BLaER1 (cell line): ENCODE data around the gene WDR93.

Source experiments
- H3K27ac ChIP-seq: shearing (Covaris generic); formaldehyde crosslinking; 2 replicates; pipeline ENCODE4 v1.8.1; 2022
- H3K27me3 ChIP-seq: shearing (Covaris generic); formaldehyde crosslinking; 2 replicates; pipeline ENCODE4 v1.8.1; 2022
- H3K36me3 ChIP-seq: shearing (Covaris generic); formaldehyde crosslinking; 2 replicates; pipeline ENCODE4 v1.8.1; 2022
- H3K4me1 ChIP-seq: shearing (Covaris generic); formaldehyde crosslinking; 2 replicates; pipeline ENCODE4 v1.8.1; 2022
- H3K4me2 ChIP-seq: shearing (Covaris generic); formaldehyde crosslinking; 2 replicates; pipeline ENCODE4 v1.8.1; 2022
- H3K4me3 ChIP-seq: shearing (Covaris generic); formaldehyde crosslinking; 2 replicates; pipeline ENCODE4 v1.8.1; 2022
- H3K9ac ChIP-seq: shearing (Covaris generic); formaldehyde crosslinking; 2 replicates; pipeline ENCODE4 v1.8.1; 2022
- H3K9me3 ChIP-seq: shearing (Covaris generic); formaldehyde crosslinking; 2 replicates; pipeline ENCODE4 v1.8.1; 2022
- H4K20me1 ChIP-seq: shearing (Covaris generic); formaldehyde crosslinking; 2 replicates; pipeline ENCODE4 v1.8.1; 2022
- Cebpa-rat ChIP-seq: shearing (Covaris generic); IDR thresholded peaks from 2 replicates; pipeline ENCODE4 v1.8.1; 2022

The WDR93 gene

GRCh38 chr15:89745768-89746167, 55.2 kb downstream of the WDR93 start:
- Histone ChIP-seq H3K9ac (no peak overlapping the region), H3K27ac (no peak overlapping the region), H3K36me3 (no peaks in the 10 kb centered on the region), H3K9me3 (no peaks in the 10 kb centered on the region), H3K4me1 (peaks cover 35% of the 10 kb centered on the region), H4K20me1 (peaks cover 22% of the 10 kb centered on the region; the same call in 1 of the 2 replicates), H3K4me3 (no peak overlapping the region), H3K27me3 (peaks cover 27% of the 10 kb centered on the region), H3K4me2 (peak overlapping the region; percentile 80)
- no peak for TF ChIP-seq Cebpa-rat

- Histone ChIP-seq H3K4me1 (peaks cover 38% of the 10 kb centered on the region), H3K9me3 (no peaks in the 10 kb centered on the region), H3K4me3 (no peak overlapping the region), H3K4me2 (peak overlapping the region; percentile 80), H4K20me1 (peaks cover 22% of the 10 kb centered on the region; the same call in 1 of the 2 replicates), H3K36me3 (no peaks in the 10 kb centered on the region), H3K9ac (no peak overlapping the region), H3K27me3 (peaks cover 27% of the 10 kb centered on the region), H3K27ac (no peak overlapping the region)
- no peak for TF ChIP-seq Cebpa-rat
These were observed 55.8 kb downstream of the WDR93 start for GRCh38 chr15:89746386-89746780.

GRCh38 chr15:89747708-89748682, 57.4 kb downstream of the WDR93 start:
- H3K27ac ChIP-seq: no peak overlapping the region
- H3K36me3 ChIP-seq: no peaks in the 10 kb centered on the region
- no peak overlapping the region for H3K9ac ChIP-seq
- peaks cover 41% of the 10 kb centered on the region for H3K4me1 ChIP-seq
- H3K4me2 ChIP-seq: peak overlapping the region; percentile 80
- peak; percentile 39; the same call in 1 of the 2 replicates for TF ChIP-seq Cebpa-rat
- peaks cover 22% of the 10 kb centered on the region; the same call in 1 of the 2 replicates for H4K20me1 ChIP-seq
- peaks cover 27% of the 10 kb centered on the region for H3K27me3 ChIP-seq
- no peaks in the 10 kb centered on the region for H3K9me3 ChIP-seq
- H3K4me3 ChIP-seq: no peak overlapping the region

- no peak for TF ChIP-seq Cebpa-rat
- Histone ChIP-seq H3K4me3 (no peak overlapping the region), H3K4me1 (peaks cover 41% of the 10 kb centered on the region), H3K9ac (no peak overlapping the region), H3K9me3 (no peaks in the 10 kb centered on the region), H3K27ac (no peak overlapping the region), H4K20me1 (peaks cover 22% of the 10 kb centered on the region; the same call in 1 of the 2 replicates), H3K36me3 (no peaks in the 10 kb centered on the region), H3K4me2 (peak overlapping the region; percentile 97; the same call in 1 of the 2 replicates), H3K27me3 (peaks cover 27% of the 10 kb centered on the region)
These were observed 58.4 kb downstream of the WDR93 start for GRCh38 chr15:89749054-89749453.

GRCh38 chr15:89749526-89749925, 58.9 kb downstream of the WDR93 start:
- peaks cover 27% of the 10 kb centered on the region for H3K27me3 ChIP-seq
- peak overlapping the region; percentile 97 for H3K4me2 ChIP-seq
- H4K20me1 ChIP-seq: peaks cover 22% of the 10 kb centered on the region; the same call in 1 of the 2 replicates
- H3K36me3 ChIP-seq: no peaks in the 10 kb centered on the region
- H3K27ac ChIP-seq: no peak overlapping the region
- H3K4me3 ChIP-seq: peak overlapping the region; percentile 78; the same call in 1 of the 2 replicates
- peaks cover 41% of the 10 kb centered on the region for H3K4me1 ChIP-seq
- no peak overlapping the region; the same call in 1 of the 2 replicates for H3K9ac ChIP-seq
- no peaks in the 10 kb centered on the region for H3K9me3 ChIP-seq
- no peak for TF ChIP-seq Cebpa-rat

- Histone ChIP-seq H3K27me3 (peaks cover 27% of the 10 kb centered on the region), H3K36me3 (no peaks in the 10 kb centered on the region), H3K9ac (peak overlapping the region; percentile 78), H3K9me3 (no peaks in the 10 kb centered on the region), H3K27ac (peak overlapping the region; percentile 43; the same call in 1 of the 2 replicates), H3K4me1 (peaks cover 41% of the 10 kb centered on the region), H3K4me3 (peak overlapping the region; percentile 78), H3K4me2 (peak overlapping the region; percentile 97), H4K20me1 (peaks cover 22% of the 10 kb centered on the region; the same call in 1 of the 2 replicates)
- no peak for TF ChIP-seq Cebpa-rat
These were observed 59.4 kb downstream of the WDR93 start for GRCh38 chr15:89749951-89750559.

- peak within 1 kb of the TSS; percentile 71 for H3K27ac ChIP-seq
- no peaks in the 10 kb centered on the region for H3K9me3 ChIP-seq
- peak within 1 kb of the TSS; percentile 78 for H3K4me3 ChIP-seq
- H3K36me3 ChIP-seq: no peaks in the 10 kb centered on the region
- H4K20me1 ChIP-seq: peaks cover 22% of the 10 kb centered on the region; the same call in 1 of the 2 replicates
- peaks cover 40% of the 10 kb centered on the region for H3K4me1 ChIP-seq
- H3K27me3 ChIP-seq: peaks cover 27% of the 10 kb centered on the region
- TF ChIP-seq Cebpa-rat: no peak
- H3K4me2 ChIP-seq: peak within 1 kb of the TSS; percentile 97
- peak within 1 kb of the TSS; percentile 78 for H3K9ac ChIP-seq
These were observed 60.2 kb downstream of the WDR93 start, which contains the start of gene MESP1 for GRCh38 chr15:89750560-89751542. Gene MESP1, minus strand, starts transcription at chr15:89751249. Its CDS starts 18 bp downstream, at chr15:89751231.

- peaks cover 22% of the 10 kb centered on the region; the same call in 1 of the 2 replicates for H4K20me1 ChIP-seq
- H3K27ac ChIP-seq: no peak overlapping the region
- H3K4me1 ChIP-seq: peaks cover 37% of the 10 kb centered on the region
- no peak overlapping the region for H3K9ac ChIP-seq
- TF ChIP-seq Cebpa-rat: no peak
- peaks cover 27% of the 10 kb centered on the region for H3K27me3 ChIP-seq
- no peaks in the 10 kb centered on the region for H3K36me3 ChIP-seq
- H3K4me3 ChIP-seq: peak overlapping the region; percentile 78
- H3K4me2 ChIP-seq: peak overlapping the region; percentile 97
- no peaks in the 10 kb centered on the region for H3K9me3 ChIP-seq
These were observed 61.1 kb downstream of the WDR93 start for GRCh38 chr15:89751748-89752147.

GRCh38 chr15:89753855-89754254, 63.2 kb downstream of the WDR93 start:
- no peak for TF ChIP-seq Cebpa-rat
- no peaks in the 10 kb centered on the region for H3K36me3 ChIP-seq
- H3K27ac ChIP-seq: no peak overlapping the region
- H3K9ac ChIP-seq: no peak overlapping the region
- H4K20me1 ChIP-seq: 0 out of 2 replicates have a peak, but pooled peaks cover 5% of the 10 kb centered on the region
- H3K4me3 ChIP-seq: no peak overlapping the region
- H3K9me3 ChIP-seq: no peaks in the 10 kb centered on the region
- H3K4me1 ChIP-seq: peaks cover 28% of the 10 kb centered on the region
- H3K4me2 ChIP-seq: no peak overlapping the region
- peaks cover 16% of the 10 kb centered on the region for H3K27me3 ChIP-seq
